M059J (cell line): ENCODE results near the gene SKIC8. TPM values are rescaled to one million over a fixed set of nuclear protein-coding genes. Genes with fewer than 3 reads are reported as not detected.
"Not testable (repeated sequence)": the region's sequence is repeated elsewhere in the genome, so short reads cannot be mapped to it uniquely, and the experiment has no call there.

Source experiments
- DNase-seq: peaks from one replicate; pipeline ENCODE4 v3.0.0-alpha.2; 2012; ENCODE audit warnings: low read depth
- total RNA-seq: library from RNA; depleted of rRNA; stranded (reverse); fragments of >200 nt; shearing (Covaris generic); gene quantifications from 2 replicates; pipeline ENCODE4 v1.2.3, GENCODE V29; 2014; rRNA removed

Gene SKIC8
- total RNA-seq, 1 experiment from 2014 or later: 64.5 TPM

DNA sequence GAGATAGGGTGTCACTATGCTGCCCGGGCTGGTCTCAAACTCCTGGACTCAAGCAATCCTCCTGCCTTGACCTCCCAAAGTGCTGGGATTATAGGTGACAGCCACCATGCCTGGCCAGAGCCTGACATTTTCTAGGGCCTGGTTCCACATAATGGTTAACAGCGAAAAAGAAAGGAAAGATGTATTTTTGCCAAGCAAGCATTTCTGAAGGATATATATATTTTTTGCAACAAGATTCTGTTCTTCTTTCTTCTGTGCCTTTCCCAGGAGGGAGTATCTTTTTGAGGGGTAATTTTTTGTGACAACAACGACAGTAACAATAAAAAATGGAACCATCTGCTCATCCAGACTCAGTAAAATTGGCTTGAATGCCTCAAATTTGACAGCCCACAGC is 43.4 kb downstream of the SKIC8 start:
- no peak for DNase-seq

DNA sequence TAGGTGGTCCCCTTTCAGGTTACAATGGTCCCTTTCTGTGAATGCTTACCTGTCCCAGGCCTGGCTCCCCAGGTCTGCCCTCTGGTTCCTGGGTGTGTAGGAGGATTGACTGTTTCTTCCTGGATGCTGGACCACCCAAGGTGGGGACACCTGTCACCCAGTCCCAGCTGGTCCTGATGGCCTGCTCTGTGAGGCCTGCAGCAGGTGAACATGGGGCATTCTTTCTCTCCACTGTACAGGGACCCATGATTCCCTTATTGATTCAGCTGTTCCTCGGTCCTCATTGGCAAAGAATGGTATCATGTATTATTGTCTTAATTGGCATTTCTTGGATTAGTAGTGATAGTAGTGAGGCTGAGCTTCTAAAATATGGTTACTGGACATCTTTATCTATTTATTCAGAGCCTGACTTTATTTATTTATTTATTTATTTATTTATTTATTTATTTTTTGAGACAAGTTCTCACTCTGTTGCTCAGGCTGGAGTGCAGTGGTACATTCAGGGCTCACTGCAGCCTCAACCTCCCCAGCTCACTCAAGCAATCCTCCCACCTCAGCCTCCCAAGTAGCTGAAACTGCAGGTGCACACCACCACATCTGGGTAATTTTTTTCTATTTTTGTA is 43.9 kb downstream of the SKIC8 start:
- DNase-seq: no peak

DNA sequence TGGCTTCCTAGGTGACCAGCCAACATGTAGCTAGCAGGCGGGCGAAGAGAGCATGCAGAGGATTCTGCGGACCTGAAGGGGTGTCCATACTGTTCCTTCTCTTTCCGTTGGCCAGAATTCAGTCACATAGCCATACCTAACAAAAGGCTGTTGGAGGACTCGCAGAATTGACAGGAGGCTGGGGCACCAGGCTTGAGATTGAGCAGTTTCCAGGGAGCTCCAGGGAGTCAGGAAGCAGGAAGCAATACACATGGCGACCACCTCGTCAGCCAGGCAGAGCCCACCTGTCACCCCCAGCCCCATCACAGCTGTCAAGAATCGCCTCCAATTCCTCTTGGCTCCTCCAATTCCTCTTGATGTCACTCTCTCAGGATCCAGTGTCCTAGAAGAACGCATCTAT is 48.3 kb downstream of the SKIC8 start:
- no peak for DNase-seq

DNA sequence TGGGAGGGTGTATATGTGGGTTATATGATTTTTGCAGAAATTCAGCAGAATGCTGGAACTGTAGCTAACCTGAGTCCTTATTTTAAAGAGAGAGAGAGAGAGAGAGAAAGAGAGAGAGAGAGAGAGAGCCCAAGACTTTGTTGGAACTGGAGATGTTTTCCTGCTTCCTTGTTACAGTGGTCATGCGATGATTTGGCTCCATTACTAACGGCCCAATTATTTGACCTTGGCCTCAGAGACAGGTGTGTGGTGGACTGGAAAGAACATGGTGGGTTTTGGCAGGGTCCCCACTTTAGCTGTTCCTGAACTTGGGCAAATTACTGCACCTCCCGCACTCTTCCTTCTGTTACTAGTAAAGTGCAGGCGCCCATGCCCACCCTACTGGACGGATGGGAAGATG is 50.3 kb downstream of the SKIC8 start:
- DNase-seq: no peak

DNA sequence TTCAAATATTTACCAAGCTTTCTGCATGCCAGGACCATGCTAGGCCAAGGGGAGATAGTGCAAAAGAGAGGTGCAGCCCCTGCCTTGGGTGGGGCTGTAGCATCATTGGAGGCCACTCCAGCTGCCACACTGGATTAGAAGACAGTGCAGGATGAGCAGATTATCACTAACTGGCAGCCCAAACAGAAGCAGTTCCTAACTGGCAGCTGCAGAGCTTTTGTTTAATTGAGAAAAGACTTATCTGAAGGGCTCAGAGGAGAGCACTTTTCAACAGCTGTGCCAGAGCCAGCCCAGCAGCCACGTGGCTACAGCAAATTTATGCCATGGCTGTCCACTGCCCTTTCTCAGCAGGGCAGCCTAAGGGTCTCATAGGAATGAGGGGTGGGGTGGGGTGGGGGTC is 51.5 kb downstream of the SKIC8 start:
- DNase-seq: no peak

DNA sequence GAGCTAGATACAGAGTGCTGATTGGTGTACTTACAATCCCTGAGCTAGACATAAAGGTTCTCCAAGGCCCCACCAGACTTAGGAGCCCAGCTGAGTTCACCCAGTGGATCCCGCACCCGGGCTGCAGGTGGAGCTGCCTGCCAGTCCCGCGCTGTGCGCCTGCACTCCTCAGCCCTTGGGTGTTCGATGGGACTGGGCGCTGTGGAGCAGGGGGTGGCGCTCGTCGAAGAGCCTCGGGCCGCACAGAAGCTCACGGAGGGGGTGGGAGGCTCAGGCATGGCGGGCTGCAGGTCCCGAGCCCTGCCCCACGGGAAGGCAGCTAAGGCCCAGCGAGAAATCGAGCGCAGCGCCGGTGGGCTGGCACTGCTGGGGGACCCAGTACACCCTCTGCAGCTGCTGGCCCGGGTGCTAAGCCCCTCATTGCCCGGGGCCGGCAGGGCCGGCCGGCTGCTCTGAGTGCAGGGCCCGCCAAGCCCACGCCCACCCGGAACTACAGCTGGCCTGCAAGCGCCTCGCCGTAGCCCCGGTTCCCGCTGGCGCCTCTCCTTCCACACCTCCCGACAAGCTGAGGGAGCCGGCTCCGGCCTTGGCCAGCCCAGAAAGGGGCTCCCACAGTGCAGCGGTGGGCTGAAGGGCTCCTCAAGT is 53.3 kb downstream of the SKIC8 start:
- DNase-seq: not testable (repeated sequence)

DNA sequence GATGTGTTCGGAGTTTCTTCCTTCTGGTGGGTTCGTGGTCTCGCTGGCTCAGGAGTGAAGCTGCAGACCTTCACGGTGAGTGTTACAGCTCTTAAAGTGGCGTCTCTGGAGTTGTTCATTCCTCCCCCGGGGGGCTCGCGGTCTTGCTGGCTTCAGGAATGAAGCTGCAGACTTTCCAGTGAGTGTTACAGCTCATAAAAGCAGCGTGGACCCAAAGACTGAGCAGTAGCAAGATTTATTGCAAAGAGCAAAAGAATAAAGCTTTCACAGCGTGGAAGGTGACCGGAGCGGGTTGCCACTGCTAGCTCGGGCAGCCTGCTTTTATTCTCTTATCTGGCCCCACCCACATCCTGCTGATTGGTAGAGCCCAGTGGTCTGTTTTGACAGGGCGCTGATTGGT is 54.0 kb downstream of the SKIC8 start:
- DNase-seq: not testable (repeated sequence)

DNA sequence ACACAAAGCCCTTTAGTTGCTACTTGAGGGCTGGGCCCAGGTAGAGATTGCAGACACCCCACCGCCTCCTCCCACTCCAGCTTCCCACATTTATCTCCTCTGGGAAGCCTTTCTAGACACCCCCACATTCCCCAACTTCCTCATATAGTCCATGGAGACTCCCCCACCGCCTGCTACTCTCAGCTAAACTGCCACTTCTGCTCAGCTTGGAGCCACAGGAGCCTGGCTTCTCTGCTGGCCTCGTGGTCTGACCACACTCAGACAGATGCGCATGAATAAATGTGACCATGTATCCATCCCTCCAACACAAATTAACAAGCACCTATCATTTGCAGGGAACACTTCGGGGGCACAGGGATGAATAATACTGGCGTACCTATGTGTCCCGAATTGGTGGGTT is 54.5 kb downstream of the SKIC8 start:
- no peak for DNase-seq

DNA sequence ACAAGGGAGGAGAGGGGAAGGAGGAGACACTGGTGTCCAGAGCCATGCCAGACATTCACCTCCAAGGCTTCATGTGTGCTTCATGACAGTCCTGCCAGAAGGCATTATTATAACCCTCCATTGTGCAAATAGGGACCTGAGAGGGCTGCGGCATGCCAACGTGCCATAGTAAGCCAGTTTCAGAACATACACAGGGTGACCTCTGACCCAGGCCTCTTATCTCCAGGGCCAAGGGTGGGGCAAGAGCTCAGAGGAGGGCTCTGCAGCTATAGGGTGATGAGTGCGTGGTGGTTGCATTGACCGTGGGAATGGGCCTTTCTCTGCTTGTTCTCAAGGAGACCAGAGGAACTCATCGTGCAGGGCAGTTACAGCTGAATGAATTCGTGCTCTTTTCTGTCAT is 55.3 kb downstream of the SKIC8 start:
- no peak for DNase-seq

DNA sequence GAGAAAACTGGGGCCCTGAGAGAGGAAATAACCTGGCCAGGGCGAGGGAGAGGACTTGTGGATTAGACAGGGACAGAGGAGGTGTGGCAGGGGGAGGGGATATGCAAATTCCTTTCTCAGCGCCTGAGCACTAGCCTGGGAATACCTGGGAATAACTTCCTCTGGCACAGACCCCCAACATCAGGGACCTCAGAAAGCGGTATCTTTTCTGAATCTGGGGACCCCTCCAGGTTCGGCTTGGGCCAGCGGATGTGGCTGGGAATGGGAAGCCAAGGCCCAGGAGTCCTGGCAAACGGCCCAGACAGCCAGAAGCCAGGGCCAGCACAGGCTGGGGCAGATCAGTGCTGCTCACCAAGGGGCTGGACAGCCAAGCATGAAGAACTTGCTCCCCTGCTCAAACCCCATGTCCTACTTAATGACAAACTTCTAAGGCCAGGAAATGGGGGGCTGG is 55.9 kb downstream of the SKIC8 start:
- peak; percentile 51 for DNase-seq

DNA sequence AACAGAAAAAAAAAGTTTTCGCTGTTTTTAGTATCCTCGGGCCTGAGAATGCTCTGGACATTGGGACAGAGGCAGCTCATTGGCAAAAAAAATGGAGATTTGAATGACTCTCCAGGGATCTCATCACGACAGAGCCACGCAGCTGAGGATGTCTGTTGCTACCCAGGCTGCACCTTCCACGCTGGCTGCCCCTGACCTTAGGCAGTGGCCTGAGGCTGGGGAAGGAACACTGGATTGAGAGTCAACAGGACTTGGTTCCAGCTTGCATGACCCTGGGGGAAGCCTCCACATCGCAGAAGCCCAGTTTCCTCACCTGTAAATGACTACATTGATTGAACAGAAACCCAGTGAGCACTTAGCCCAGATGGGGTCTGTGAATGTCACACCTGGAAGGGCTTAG is 56.4 kb downstream of the SKIC8 start:
- no peak for DNase-seq

DNA sequence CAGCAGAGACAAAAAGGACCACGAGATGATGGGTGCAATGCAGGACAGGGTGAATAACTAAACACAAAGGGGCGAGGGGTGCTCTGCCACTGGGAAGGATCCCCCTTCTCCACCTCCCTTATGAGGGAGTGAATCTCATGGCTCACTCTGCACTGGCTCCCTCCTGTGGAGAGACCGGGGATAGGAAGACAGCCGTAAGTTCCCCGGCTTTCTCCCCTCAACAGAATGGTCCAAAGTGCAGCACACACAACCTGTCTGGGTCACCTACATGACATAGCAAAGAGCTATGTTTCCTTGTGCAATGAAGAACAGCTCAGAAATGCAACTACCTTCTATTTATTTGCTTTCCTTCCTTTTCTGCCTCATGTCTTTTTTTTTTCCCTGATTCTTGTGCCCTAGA is 57.3 kb downstream of the SKIC8 start:
- DNase-seq: no peak

DNA sequence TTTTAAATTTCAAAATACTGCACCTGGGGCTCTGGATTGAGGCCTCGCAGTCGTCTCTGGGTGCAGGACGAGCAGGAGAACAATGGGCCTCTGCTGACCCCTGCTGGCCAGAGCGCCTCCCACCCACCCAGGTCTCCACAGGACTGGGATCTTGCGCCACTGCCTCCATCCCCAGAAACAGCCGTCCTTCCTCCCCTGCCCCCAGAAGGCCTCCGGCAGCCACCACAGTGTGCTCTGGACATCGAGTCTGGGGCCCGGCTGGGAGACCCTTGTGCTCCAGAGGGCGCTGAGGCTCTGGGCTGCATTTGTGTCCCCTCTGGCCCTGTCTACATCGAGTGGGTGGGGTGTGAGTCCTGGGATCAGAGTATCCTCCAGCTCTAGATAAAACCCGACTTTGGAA is 58.4 kb downstream of the SKIC8 start:
- DNase-seq: peak; percentile 62

DNA sequence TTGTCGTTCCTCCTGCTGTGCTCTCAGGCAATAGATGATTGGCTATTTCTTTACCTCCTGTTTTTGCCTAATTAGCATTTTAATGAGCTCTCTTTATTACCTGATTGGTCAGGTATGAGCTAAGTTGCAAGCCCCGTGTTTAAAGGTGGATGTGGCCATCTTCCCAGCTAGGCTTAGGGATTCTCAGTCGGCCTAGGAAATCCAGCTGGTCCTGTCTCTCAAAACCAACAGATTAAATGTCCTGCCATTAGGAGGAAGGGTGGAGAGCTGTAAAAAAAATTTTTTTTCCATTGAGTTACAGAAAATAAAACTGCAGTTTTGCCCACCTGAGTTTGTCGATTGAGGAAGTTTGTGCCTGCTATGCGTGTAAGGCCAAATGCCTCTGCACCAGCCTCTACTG is 59.6 kb downstream of the SKIC8 start:
- DNase-seq: no peak

DNA sequence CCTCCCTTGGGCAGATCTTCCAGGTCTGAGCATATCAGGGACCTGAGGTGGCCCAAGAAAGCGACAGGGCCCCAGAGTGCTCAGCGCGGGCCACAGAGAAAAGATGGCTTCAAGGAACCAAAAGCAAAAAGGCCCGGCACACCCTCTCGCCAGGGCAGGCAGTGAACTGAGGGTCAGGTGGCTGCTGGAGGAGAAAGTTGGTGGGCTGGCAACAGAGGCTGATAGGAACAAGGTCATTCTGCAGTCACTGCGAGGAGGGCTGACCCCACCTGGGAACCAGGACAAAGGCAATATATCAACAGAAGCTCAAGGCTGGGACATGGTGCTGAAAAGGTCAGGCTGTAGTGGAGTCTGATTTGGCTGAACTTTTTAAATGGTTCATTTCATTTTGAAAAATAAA is 62.3 kb downstream of the SKIC8 start:
- DNase-seq: no peak

DNA sequence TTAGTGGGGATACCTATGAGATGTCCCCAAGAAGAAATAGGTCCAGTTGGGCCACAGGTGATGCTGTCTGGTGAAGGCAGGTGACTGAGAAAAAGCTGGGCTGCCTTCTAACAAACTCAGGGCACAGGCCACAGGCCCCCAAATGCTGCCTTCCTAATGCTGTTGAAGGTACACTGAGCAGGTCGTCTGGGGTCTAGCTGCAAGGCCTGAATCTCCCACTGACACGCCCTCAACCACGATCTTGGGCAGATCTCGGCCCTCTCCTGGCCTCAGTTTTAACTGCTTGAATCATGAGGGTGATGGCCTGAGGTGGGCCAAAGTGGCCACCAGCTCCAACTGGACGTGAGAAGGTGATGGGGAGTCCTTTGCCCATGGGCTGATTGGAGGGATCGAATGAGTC is 62.9 kb downstream of the SKIC8 start:
- DNase-seq: no peak

DNA sequence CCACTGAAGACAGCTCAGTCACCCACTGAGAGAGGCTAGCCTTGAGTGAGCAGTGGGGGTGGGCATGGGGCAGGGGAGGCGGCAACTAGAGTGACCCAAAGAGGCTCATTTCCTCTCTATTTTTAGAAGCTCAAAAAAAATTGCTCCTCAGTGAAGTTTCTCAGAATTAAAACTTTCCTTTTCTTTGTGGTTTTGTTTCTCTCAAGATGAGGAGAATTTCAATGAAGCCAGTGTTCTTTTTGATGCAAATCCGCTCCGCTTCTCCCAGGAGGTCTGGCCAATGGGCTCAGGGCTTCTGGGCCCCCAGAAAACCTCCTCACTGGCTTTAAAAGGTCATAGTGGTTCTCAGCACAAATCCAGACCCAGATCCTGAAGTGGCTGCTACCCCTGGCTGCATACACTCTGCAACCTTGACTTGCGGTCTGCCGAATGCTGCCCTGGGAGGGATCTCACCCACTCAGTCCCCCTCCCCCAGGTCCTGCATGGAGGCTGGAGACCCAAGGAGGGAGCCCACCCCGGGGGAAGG is 64.8 kb downstream of the SKIC8 start, which contains the start of gene ACSBG1:
Gene ACSBG1, minus strand, starts transcription at position 51 of the 526 bp plus-strand sequence. CDS start 64 bp downstream, outside the sequence.
- DNase-seq: no peak

DNA sequence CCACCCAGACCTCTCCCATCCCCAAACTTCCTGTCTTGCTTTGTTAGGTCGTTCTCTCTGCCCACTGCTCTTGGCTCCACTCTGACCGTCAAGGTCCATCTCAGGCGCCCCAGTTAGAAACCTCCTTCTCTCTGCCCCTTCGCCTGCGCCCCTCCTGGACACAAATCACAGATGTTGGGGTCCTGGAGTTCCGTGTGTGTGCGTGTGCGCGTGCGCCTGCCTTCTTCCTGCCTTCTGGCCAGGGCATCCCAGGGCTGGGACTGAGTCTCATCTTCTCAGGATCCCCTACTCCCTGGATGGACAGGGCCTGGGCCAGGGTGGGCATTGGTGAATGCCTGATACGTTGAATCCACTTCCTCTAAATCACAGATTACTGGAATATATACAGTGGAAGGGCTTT is 65.9 kb downstream of the SKIC8 start:
- no peak for DNase-seq

Other genes with a start within 250 kb of the SKIC8 start
- 14.6 and 18.7 TPM in 2 replicates for gene TBC1D2B, start 221.9 kb downstream of the SKIC8 start, total RNA-seq
- gene SH2D7, start 207.0 kb downstream of the SKIC8 start, total RNA-seq: not detected in 2 replicates
- 1.9 and 2.2 TPM in 2 replicates for gene CIB2, start 168.2 kb downstream of the SKIC8 start, total RNA-seq
- 52.6 and 116 TPM in 2 replicates for gene IDH3A, start 150.2 kb downstream of the SKIC8 start, total RNA-seq
- gene ACSBG1, start 65.0 kb downstream of the SKIC8 start, total RNA-seq: not detected in 2 replicates
- gene DNAJA4, start 35.0 kb downstream of the SKIC8 start, total RNA-seq: 2.3 TPM in 1 of 2 replicates, not detected in the other
- not detected in 2 replicates for gene CRABP1, start 40.7 kb upstream of the SKIC8 start, total RNA-seq
- 10.3 and 16.4 TPM in 2 replicates for gene IREB2, start 138.6 kb upstream of the SKIC8 start, total RNA-seq
- 5.6 and 9.6 TPM in 2 replicates for gene HYKK, start 208.0 kb upstream of the SKIC8 start, total RNA-seq
- 510 and 575 TPM in 2 replicates for gene PSMA4, start 240.8 kb upstream of the SKIC8 start, total RNA-seq